Measurements from ENCODE around the gene CA12. TPM values are rescaled to one million over a fixed set of nuclear protein-coding genes. Genes with fewer than 3 reads are reported as not detected.

CA12 gene
- total and polyA plus RNA-seq, 2 of the 8 experiments (the other 6 are each of a cell fraction or from before 2014, with no cell fraction given) = 4.7 to 4.9 TPM

GRCh38 chr15:63334821-63335220 is 46.8 kb downstream of the CA12 start:
- H3K18ac ChIP-seq (ENCODE audit: extremely low read depth, low read length) = no peak overlapping the region
- no peak overlapping the region for H3K4ac ChIP-seq (replicated peaks; ENCODE audit: insufficient read length, low read depth, low read length)
- H3K36me3 ChIP-seq (ENCODE audit: control insufficient read depth in 2 of 4, insufficient read depth in 4 of 4, low read length in 3 of 4) = no peaks in the 10 kb centered on the region
- H4K91ac ChIP-seq (replicated peaks; ENCODE audit: insufficient read length, low read length) = no peak overlapping the region
- H2AK5ac ChIP-seq (ENCODE audit: low read depth, low read length) = no peak overlapping the region
- H2BK5ac ChIP-seq (ENCODE audit: low read depth, low read length) = no peak overlapping the region
- TF ChIP-seq TAF7 (optimal IDR thresholded peaks at IDR 0.05; ENCODE audit: borderline replicate concordance, low read depth, low read length) (no peak), ASH2L (IDR thresholded peaks at IDR 0.05; ENCODE audit: low read length) (no peak), BCL11A (IDR thresholded peaks at IDR 0.05; ENCODE audit: low read depth in 2 of 2, low read length in 2 of 2) (no peak), HDAC2 (IDR thresholded peaks at IDR 0.05; ENCODE audit: borderline replicate concordance in 1 of 2, low read depth in 2 of 2, low read length in 2 of 2) (no peak), PHF8 (conservative IDR thresholded peaks at IDR 0.05; ENCODE audit: low read depth, low read length) (no peak)
- POLR2A ChIA-PET (ENCODE audit: partially characterized antibody) = no interaction called here
- H3K79me1 ChIP-seq (ENCODE audit: low read depth, low read length) = no peaks in the 10 kb centered on the region
- no peak overlapping the region for H4K8ac ChIP-seq (ENCODE audit: extremely low read depth, insufficient read depth, low read length)
- no peak overlapping the region for H2BK20ac ChIP-seq (ENCODE audit: low read length)
- H3K4me2 ChIP-seq (ENCODE audit: insufficient read depth in 1 of 2, low read depth in 2 of 2, low read length in 2 of 2) = no peak overlapping the region
- no peak overlapping the region for H3K4me3 ChIP-seq (ENCODE audit: extremely low read depth in 1 of 4, insufficient read depth in 2 of 4, low read depth in 3 of 4, low read length in 4 of 4)
- no peak overlapping the region for H3K14ac ChIP-seq (ENCODE audit: insufficient read length)
- CTCF ChIA-PET (ENCODE audit: partially characterized antibody) = no interaction called here
- no peak for FAIRE-seq
- no peak overlapping the region for H2BK15ac ChIP-seq (ENCODE audit: low read length)
- H4K5ac ChIP-seq (ENCODE audit: insufficient read length, low read depth, low read length) = no peak overlapping the region
- H3K27ac ChIP-seq (ENCODE audit: low read depth, low read length) = no peak overlapping the region
- H3K9ac ChIP-seq (replicated peaks in 1 of 4; ENCODE audit: extremely low read depth in 1 of 4, low read depth in 3 of 4, low read length in 3 of 4) = no peak overlapping the region
- H3K9me3 ChIP-seq (ENCODE audit: insufficient read depth in 2 of 2, low read depth in 1 of 2, low read length in 1 of 2) = no peaks in the 10 kb centered on the region
- H3K27me3 ChIP-seq (replicated peaks in 1 of 4; ENCODE audit: control insufficient read depth in 3 of 4, extremely low read depth in 1 of 4, insufficient read depth in 3 of 4, low read length in 3 of 4) = no peaks in the 10 kb centered on the region; a peak in 1 of 7 replicates
- WGBS, 2 experiments (ENCODE audit: extremely low coverage in 1 of 2, insufficient coverage in 1 of 2, insufficient read length in 1 of 2, insufficient replicate concordance in 2 of 2, low coverage in 1 of 2, low lambda C conversion rate in 2 of 2, missing lambda C conversion rate in 1 of 2) = 64% methylated on average over 2 of the region's 2 CpGs; no CpG with 5 or more reads in 1 of the 2 experiments
- no peak overlapping the region for H3K23ac ChIP-seq (ENCODE audit: insufficient read length)
- H2BK120ac ChIP-seq (replicated peaks; ENCODE audit: low read depth, low read length) = no peak overlapping the region
- peaks cover 5 to 14% (median 11%) of the 10 kb centered on the region in 4 experiments for H3K4me1 ChIP-seq (replicated peaks in 1 of 4; ENCODE audit: control insufficient read depth in 3 of 4, insufficient read depth in 4 of 4, low read length in 3 of 4)
- no peak overlapping the region for H2AFZ ChIP-seq (ENCODE audit: low read length)
- H4K20me1 ChIP-seq (replicated peaks in 1 of 2; ENCODE audit: control insufficient read depth in 1 of 2, insufficient read depth in 2 of 2, low read length in 2 of 2) = no peaks in the 10 kb centered on the region
- H3K23me2 ChIP-seq (ENCODE audit: low read depth, low read length) = no peaks in the 10 kb centered on the region
- H3K56ac ChIP-seq (replicated peaks; ENCODE audit: insufficient read length, low read depth, low read length) = no peak overlapping the region
- DNase-seq (ENCODE audit: low read depth in 1 of 2, low spot score in 2 of 2) = no peak
- H2BK12ac ChIP-seq (ENCODE audit: low read depth, low read length) = no peak overlapping the region
- no peaks in the 10 kb centered on the region for H3K79me2 ChIP-seq (ENCODE audit: control insufficient read depth in 1 of 2, insufficient read depth in 2 of 2, low read length in 2 of 2)
